ENCODE data around the gene ARHGAP23.
A peak's percentile ranks its signal among the peaks of the same experiment; 100 is the strongest.
"Not testable (repeated sequence)": the region's sequence is repeated elsewhere in the genome, so short reads cannot be mapped to it uniquely, and the experiment has no call there.

The ARHGAP23 gene

GRCh38 chr17:38469875-38470274 is 41.6 kb downstream of the ARHGAP23 start:
- Mint-ChIP-seq H3K36me3 (ENCODE audit: low read depth) (no peaks in the 10 kb centered on the region), H3K4me3 (no peak overlapping the region), H3K27ac (no peak overlapping the region), H3K27me3 (ENCODE audit: low read depth) (no peaks in the 10 kb centered on the region), H3K4me1 (ENCODE audit: low read depth) (no peaks in the 10 kb centered on the region), H3K9me3 (no peaks in the 10 kb centered on the region)
- DNase-seq (ENCODE audit: low spot score) = no peak

GRCh38 chr17:38471253-38471652 is 43.0 kb downstream of the ARHGAP23 start:
- not testable (repeated sequence) for H3K27ac Mint-ChIP-seq; H3K9me3 Mint-ChIP-seq; DNase-seq (ENCODE audit: low spot score); H3K27me3 Mint-ChIP-seq (ENCODE audit: low read depth); H3K36me3 Mint-ChIP-seq (ENCODE audit: low read depth); H3K4me3 Mint-ChIP-seq; H3K4me1 Mint-ChIP-seq (ENCODE audit: low read depth)

- not testable (repeated sequence) for H3K27me3 Mint-ChIP-seq (ENCODE audit: low read depth); H3K4me3 Mint-ChIP-seq; H3K36me3 Mint-ChIP-seq (ENCODE audit: low read depth); H3K4me1 Mint-ChIP-seq (ENCODE audit: low read depth); H3K9me3 Mint-ChIP-seq; H3K27ac Mint-ChIP-seq; DNase-seq (ENCODE audit: low spot score)
These were observed 46.4 kb downstream of the ARHGAP23 start for GRCh38 chr17:38474666-38475065.

DNA sequence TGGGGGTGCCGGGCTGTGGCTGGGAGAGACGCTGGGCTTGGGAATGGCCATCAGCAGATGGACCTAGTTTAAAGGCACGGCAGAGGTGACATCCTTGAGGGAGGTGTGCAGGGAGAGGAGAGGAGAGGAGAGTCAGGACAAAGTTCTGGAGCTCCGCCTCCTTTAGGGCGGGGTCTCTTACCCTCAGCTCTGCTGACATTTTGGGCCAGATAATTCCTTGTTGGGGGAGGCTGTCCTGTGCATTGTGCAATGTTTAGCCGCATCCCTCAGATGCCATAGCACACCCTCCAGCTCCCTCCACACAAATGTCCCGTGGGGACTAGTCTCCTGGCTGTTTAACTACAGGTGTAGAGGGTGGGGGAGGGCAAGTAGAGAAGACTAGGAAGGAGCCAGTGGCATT is 48.3 kb downstream of the ARHGAP23 start:
- Mint-ChIP-seq H3K4me1 (ENCODE audit: low read depth) (no peaks in the 10 kb centered on the region), H3K9me3 (no peaks in the 10 kb centered on the region), H3K27ac (no peak overlapping the region), H3K36me3 (ENCODE audit: low read depth) (no peaks in the 10 kb centered on the region), H3K4me3 (no peak overlapping the region), H3K27me3 (ENCODE audit: low read depth) (no peaks in the 10 kb centered on the region)
- DNase-seq (ENCODE audit: low spot score) = no peak

DNA sequence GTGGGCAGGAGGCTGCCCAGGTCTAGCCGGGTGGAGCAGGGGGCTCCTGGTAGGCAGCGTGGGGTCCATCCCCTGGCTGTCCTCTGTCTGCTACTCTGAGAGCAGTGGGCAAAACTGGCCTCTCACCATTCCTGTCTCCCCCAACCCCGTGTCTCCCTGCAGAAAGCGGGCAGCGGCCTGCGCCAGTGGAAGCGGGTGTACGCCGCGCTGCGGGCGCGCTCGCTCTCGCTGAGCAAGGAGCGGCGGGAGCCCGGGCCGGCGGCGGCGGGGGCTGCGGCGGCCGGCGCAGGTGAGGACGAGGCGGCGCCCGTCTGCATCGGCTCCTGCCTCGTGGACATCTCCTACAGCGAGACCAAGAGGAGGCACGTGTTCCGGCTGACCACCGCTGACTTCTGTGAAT is 49.2 kb downstream of the ARHGAP23 start:
- not testable (repeated sequence) for H3K9me3 Mint-ChIP-seq; H3K4me3 Mint-ChIP-seq; H3K27me3 Mint-ChIP-seq (ENCODE audit: low read depth); H3K4me1 Mint-ChIP-seq (ENCODE audit: low read depth); DNase-seq (ENCODE audit: low spot score); H3K36me3 Mint-ChIP-seq (ENCODE audit: low read depth); H3K27ac Mint-ChIP-seq

DNA sequence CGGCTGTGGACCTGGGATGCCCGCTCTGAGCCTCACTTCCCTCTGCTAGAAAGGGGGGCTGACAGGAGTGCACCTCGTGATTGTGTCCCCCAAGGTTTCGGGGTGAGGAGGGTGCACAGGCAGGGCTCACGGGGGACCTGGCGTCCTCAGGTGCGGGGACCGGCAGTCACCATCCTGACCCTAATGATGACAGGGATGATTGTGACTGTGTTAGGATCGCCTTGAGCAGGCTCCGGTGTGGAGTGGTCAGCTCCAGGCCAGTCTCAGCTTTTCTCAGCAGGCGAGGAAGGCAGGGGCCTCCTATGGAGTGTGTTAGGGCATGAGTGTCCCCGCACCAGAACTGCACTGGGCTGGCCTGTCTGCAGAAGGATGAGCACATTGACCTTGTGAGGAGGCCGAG is 49.7 kb downstream of the ARHGAP23 start:
- not testable (repeated sequence) for H3K9me3 Mint-ChIP-seq; H3K27me3 Mint-ChIP-seq (ENCODE audit: low read depth); H3K4me3 Mint-ChIP-seq

GRCh38 chr17:38478667-38479066 is 50.4 kb downstream of the ARHGAP23 start:
- not testable (repeated sequence) for H3K4me1 Mint-ChIP-seq (ENCODE audit: low read depth); H3K27me3 Mint-ChIP-seq (ENCODE audit: low read depth); H3K4me3 Mint-ChIP-seq

More for the DNA sequence above, 49.7 kb downstream of the ARHGAP23 start:
- H3K27ac Mint-ChIP-seq; H3K36me3 Mint-ChIP-seq (ENCODE audit: low read depth); DNase-seq (ENCODE audit: low spot score); H3K4me1 Mint-ChIP-seq (ENCODE audit: low read depth): not testable (repeated sequence)

DNA sequence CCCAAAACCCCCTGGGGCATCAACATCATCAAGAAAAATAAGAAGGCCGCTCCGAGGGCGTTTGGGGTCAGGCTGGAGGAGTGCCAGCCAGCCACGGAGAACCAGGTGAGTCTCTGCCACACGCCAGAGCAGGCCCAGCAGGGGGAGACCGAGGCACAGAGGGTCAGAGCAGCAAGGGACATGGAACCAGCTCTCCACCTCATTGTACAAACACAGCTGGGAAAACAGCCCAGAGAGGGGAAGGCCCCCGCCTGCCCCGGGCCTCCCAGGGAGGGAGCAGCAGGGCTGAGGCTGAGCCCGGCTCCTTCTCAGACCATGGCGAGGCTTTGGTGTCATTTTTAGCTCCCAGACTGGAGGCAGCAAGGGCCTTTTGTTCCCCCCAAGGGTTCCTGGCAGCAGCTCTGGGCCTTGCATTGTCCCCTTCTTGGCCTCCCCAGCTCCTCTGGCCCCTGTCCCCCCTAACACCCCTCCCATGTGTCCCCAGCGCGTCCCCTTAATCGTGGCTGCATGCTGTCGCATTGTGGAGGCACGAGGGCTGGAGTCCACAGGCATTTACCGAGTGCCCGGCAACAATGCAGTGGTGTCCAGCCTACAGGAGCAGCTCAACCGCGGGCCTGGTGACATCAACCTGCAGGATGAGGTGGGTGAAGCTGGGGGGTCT is 53.9 kb downstream of the ARHGAP23 start:
- not testable (repeated sequence) for DNase-seq (ENCODE audit: low spot score); H3K4me3 Mint-ChIP-seq

More at GRCh38 chr17:38478667-38479066, 50.4 kb downstream of the ARHGAP23 start:
- not testable (repeated sequence) for H3K9me3 Mint-ChIP-seq; DNase-seq (ENCODE audit: low spot score); H3K36me3 Mint-ChIP-seq (ENCODE audit: low read depth); H3K27ac Mint-ChIP-seq

GRCh38 chr17:38482700-38483043 is 54.4 kb downstream of the ARHGAP23 start:
- not testable (repeated sequence) for H3K9me3 Mint-ChIP-seq; H3K4me1 Mint-ChIP-seq (ENCODE audit: low read depth); DNase-seq (ENCODE audit: low spot score); H3K36me3 Mint-ChIP-seq (ENCODE audit: low read depth); H3K27me3 Mint-ChIP-seq (ENCODE audit: low read depth); H3K4me3 Mint-ChIP-seq; H3K27ac Mint-ChIP-seq

More for the DNA sequence above, 53.9 kb downstream of the ARHGAP23 start:
- not testable (repeated sequence) for H3K9me3 Mint-ChIP-seq; H3K27ac Mint-ChIP-seq; H3K4me1 Mint-ChIP-seq (ENCODE audit: low read depth); H3K36me3 Mint-ChIP-seq (ENCODE audit: low read depth); H3K27me3 Mint-ChIP-seq (ENCODE audit: low read depth)

DNA sequence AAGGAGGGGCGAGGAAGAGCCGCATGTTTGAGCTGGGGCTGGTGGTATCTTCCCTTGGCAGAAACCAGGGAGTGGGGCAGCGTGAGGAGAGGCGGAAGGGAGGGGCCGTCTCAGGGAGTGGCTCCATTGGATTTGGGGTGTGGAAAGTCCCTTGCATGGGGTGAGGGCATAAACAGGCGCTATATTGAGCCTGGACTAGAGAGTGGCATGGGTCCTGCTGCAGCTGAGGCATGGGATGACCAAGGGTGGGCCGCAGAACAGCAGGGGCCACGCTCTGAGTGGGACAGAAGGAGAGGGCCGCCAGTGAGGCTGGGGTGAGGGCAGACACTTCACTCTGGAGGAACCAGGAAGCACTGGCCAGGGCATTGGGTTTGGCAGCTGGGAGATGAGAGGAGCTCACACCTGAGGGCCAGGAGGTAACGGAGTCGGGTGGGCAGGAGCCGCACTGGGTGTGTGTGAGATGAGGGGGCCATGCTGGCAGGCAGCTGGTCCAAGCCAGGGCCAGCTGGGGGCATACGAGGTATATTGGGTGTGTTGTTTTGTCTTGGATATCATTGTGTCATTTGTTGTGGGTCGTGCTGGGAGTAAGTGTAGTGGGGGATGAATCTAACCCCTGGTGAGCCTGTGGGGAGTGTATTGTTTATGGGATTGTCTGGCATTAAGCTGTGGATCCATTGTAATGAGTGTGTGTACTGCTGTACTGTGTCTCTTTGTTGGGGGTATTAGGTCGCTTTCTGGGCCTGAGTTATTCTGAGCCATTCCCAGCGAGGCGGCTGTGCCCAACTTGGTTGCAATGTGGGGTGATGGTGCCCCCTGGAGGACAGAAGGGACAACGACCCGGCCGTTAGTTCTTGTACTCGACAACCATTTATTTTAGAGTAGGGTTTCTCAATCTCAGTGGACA is 56.2 kb downstream of the ARHGAP23 start:
- not testable (repeated sequence) for H3K27ac Mint-ChIP-seq; H3K4me1 Mint-ChIP-seq (ENCODE audit: low read depth)

GRCh38 chr17:38485146-38485468 is 56.8 kb downstream of the ARHGAP23 start:
- peaks cover 9% of the 10 kb centered on the region for H3K27me3 Mint-ChIP-seq (ENCODE audit: low read depth)
- no peak for DNase-seq (ENCODE audit: low spot score)
- no peak overlapping the region for H3K4me3 Mint-ChIP-seq
- peaks cover 6% of the 10 kb centered on the region for H3K4me1 Mint-ChIP-seq (ENCODE audit: low read depth)
- no peaks in the 10 kb centered on the region for H3K9me3 Mint-ChIP-seq
- H3K36me3 Mint-ChIP-seq (ENCODE audit: low read depth) = no peaks in the 10 kb centered on the region
- no peak overlapping the region for H3K27ac Mint-ChIP-seq

More for the DNA sequence above, 56.2 kb downstream of the ARHGAP23 start:
- not testable (repeated sequence) for H3K27me3 Mint-ChIP-seq (ENCODE audit: low read depth); H3K36me3 Mint-ChIP-seq (ENCODE audit: low read depth); H3K4me3 Mint-ChIP-seq; H3K9me3 Mint-ChIP-seq
- DNase-seq (ENCODE audit: low spot score) = peak; percentile 37

DNA sequence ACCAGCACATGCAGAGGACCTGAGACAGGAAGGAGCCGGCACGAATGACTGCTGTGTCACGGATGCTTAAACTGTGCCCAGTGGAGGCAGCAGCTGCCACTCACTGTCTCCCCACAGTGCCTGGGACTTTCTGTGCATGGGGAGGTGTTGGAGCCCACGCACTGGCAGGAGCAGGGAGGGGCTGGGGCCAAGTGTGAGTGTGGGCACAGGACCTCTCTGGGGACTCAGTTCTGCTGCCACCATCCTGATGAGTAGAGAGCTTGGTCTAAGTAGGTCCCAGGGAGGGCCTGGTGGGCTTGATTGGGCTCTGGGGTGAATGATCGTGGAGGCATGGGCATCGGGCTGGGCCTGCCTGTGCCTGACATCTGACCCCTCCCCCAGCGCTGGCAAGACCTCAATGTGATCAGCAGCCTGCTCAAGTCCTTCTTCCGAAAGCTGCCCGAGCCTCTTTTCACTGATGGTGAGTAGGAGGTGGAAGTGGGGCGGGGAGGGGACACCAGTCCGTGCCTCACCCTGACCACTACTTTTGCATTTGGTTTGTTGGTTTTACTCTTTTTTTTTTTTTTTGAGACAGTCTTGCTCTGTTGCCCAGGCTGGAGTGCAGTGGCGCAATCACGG is 57.5 kb downstream of the ARHGAP23 start:
- H3K36me3 Mint-ChIP-seq (ENCODE audit: low read depth); H3K4me1 Mint-ChIP-seq (ENCODE audit: low read depth); H3K4me3 Mint-ChIP-seq; H3K27ac Mint-ChIP-seq; H3K9me3 Mint-ChIP-seq; DNase-seq (ENCODE audit: low spot score); H3K27me3 Mint-ChIP-seq (ENCODE audit: low read depth): not testable (repeated sequence)

GRCh38 chr17:38489774-38490173 is 61.5 kb downstream of the ARHGAP23 start:
- H3K4me3 Mint-ChIP-seq; H3K27me3 Mint-ChIP-seq (ENCODE audit: low read depth); DNase-seq (ENCODE audit: low spot score); H3K4me1 Mint-ChIP-seq (ENCODE audit: low read depth); H3K27ac Mint-ChIP-seq; H3K9me3 Mint-ChIP-seq; H3K36me3 Mint-ChIP-seq (ENCODE audit: low read depth): not testable (repeated sequence)

- H3K4me3 Mint-ChIP-seq; H3K27me3 Mint-ChIP-seq (ENCODE audit: low read depth); H3K4me1 Mint-ChIP-seq (ENCODE audit: low read depth); H3K9me3 Mint-ChIP-seq; DNase-seq (ENCODE audit: low spot score); H3K36me3 Mint-ChIP-seq (ENCODE audit: low read depth); H3K27ac Mint-ChIP-seq: not testable (repeated sequence)
These were observed 63.2 kb downstream of the ARHGAP23 start for GRCh38 chr17:38491346-38492066.
